Common myeloid progenitor, CD34-positive (primary cell): ENCODE measurements around the gene SIX1.

Source experiments
- CTCF ChIA-PET: fragments of 350-600 bp; sonication (Branson Sonifier 250); formaldehyde crosslinking; loops from one replicate; lab custom pipeline; 2021; ENCODE audit warnings: antibody characterized with exemption; lab: Charles Lee
- POLR2A ChIA-PET: fragments of 350-600 bp; sonication (Branson Sonifier 250); formaldehyde crosslinking; loops from one replicate; lab custom pipeline; 2021; ENCODE audit warnings: antibody characterized with exemption; lab: Charles Lee
- DNase-seq, 3 donors: peaks; one replicate each; pipeline versions ENCODE4 v3.0.0 to v3.0.0-alpha.2; 2013
- H3K27ac ChIP-seq, 2 experiments: 1 replicate in 1 of 2; 2 replicates in 1 of 2; pipeline ENCODE4 v1.7.0; 2013; ENCODE audit warnings: inconsistent platforms in 2 of 2, low read length in 2 of 2, mild to moderate bottlenecking in 2 of 2, low read depth in 1 of 2, moderate library complexity in 1 of 2; ENCODE audit not compliant: severe bottlenecking in 2 of 2, insufficient read depth in 1 of 2, poor library complexity in 1 of 2
- H3K27me3 ChIP-seq, 5 experiments: replicated peaks in 2 of 5; 1 replicate in 3 of 5; 2 replicates in 2 of 5; pipeline versions ENCODE4 v1.6.1 to v1.7.0; 2013; ENCODE audit warnings: low read length in 4 of 5, mild to moderate bottlenecking in 2 of 5, moderate library complexity in 2 of 5, inconsistent platforms in 1 of 5; ENCODE audit not compliant: insufficient read depth in 5 of 5, control insufficient read depth in 4 of 5
- H3K36me3 ChIP-seq, 4 experiments: 1 replicate in 2 of 4; 2 replicates in 2 of 4; pipeline versions ENCODE4 v1.6.1 to v1.7.0; 2013; ENCODE audit warnings: low read length in 3 of 4, control low read depth in 1 of 4, mild to moderate bottlenecking in 1 of 4; ENCODE audit not compliant: control insufficient read depth in 4 of 4, insufficient read depth in 4 of 4
- H3K4me1 ChIP-seq, 4 experiments: 1 replicate in 3 of 4; 2 replicates in 1 of 4; pipeline versions ENCODE4 v1.6.1 to v1.7.1; 2013; ENCODE audit warnings: low read length in 3 of 4, mild to moderate bottlenecking in 3 of 4, control low read depth in 1 of 4, inconsistent platforms in 1 of 4, moderate library complexity in 1 of 4; ENCODE audit not compliant: control insufficient read depth in 4 of 4, insufficient read depth in 4 of 4; ENCODE audit errors: control extremely low read depth in 1 of 4
- H3K4me3 ChIP-seq, 7 experiments: 1 replicate in 4 of 7; 2 replicates in 3 of 7; pipeline versions ENCODE4 v1.5.1 to v1.7.0; 2013; ENCODE audit warnings: mild to moderate bottlenecking in 7 of 7, low read length in 6 of 7, moderate library complexity in 6 of 7, inconsistent platforms in 2 of 7, low read depth in 2 of 7, control low read depth in 1 of 7; ENCODE audit not compliant: insufficient read depth in 4 of 7, control insufficient read depth in 1 of 7; ENCODE audit errors: extremely low read depth in 1 of 7
- H3K9me3 ChIP-seq, 5 experiments: 1 replicate in 4 of 5; 2 replicates in 1 of 5; pipeline versions ENCODE4 v1.6.1 to v1.7.1; 2013; ENCODE audit warnings: low read length in 4 of 5, mild to moderate bottlenecking in 2 of 5, inconsistent platforms in 1 of 5, low read depth in 1 of 5, moderate library complexity in 1 of 5; ENCODE audit not compliant: control insufficient read depth in 4 of 5, insufficient read depth in 2 of 5; ENCODE audit errors: control extremely low read depth in 1 of 5
- WGBS: methylation state at CpG from one replicate; pipeline ENCODE4 v1.1.5; 2013; ENCODE audit not compliant: insufficient coverage; 5-methylcytosine and 5-hydroxymethylcytosine counted together

Gene SIX1

GRCh38 chr14:60661721-60662120 is 12.4 kb upstream of the SIX1 start:
- WGBS = 40% methylated on average over 1 of the region's 1 CpG
- H3K27me3 ChIP-seq = peaks cover 22 to 92% (median 47%) of the 10 kb centered on the region in 5 experiments
- H3K36me3 ChIP-seq = no peaks in the 10 kb centered on the region
- no peak overlapping the region for H3K4me3 ChIP-seq
- no peak for DNase-seq
- POLR2A ChIA-PET = no interaction called here
- no peaks in the 10 kb centered on the region for H3K9me3 ChIP-seq
- H3K4me1 ChIP-seq = peaks cover 0 to 12% (median 11%) of the 10 kb centered on the region in 4 experiments
- CTCF ChIA-PET = no interaction called here
- H3K27ac ChIP-seq = no peak overlapping the region

GRCh38 chr14:60658909-60659585 is 9.8 kb upstream of the SIX1 start:
- POLR2A ChIA-PET = no interaction called here
- peaks cover 34 to 98% (median 56%) of the 10 kb centered on the region in 5 experiments for H3K27me3 ChIP-seq

GRCh38 chr14:60658211-60658690 is 9.0 kb upstream of the SIX1 start:
- DNase-seq = peak in 1 of 3 donors; percentile 13
- Histone ChIP-seq H3K27ac (no peak overlapping the region), H3K4me1 (peaks cover 0 to 24% (median 19%) of the 10 kb centered on the region in 4 experiments), H3K4me3 (no peak overlapping the region), H3K36me3 (no peaks in the 10 kb centered on the region), H3K9me3 (no peaks in the 10 kb centered on the region), H3K27me3 (peaks cover 41 to 98% (median 60%) of the 10 kb centered on the region in 5 experiments)
- ChIA-PET CTCF (interaction anchor here (1.2 kb wide), 1 partner anchor 15 kb away, joined by 5 read pairs; no protein-coding TSS in a partner anchor), POLR2A (no interaction called here)
- WGBS = 17% methylated on average over 8 of the region's 10 CpGs

More at GRCh38 chr14:60658909-60659585, 9.8 kb upstream of the SIX1 start:
- Histone ChIP-seq H3K4me1 (peaks cover 0 to 24% (median 19%) of the 10 kb centered on the region in 4 experiments), H3K36me3 (no peaks in the 10 kb centered on the region), H3K4me3 (no peak overlapping the region), H3K9me3 (no peaks in the 10 kb centered on the region), H3K27ac (no peak overlapping the region)
- no peak for DNase-seq
- CTCF ChIA-PET = interaction anchor here (0.6 to 1.2 kb wide), 2 partner anchors 16 to 35 kb away, joined by 3 to 5 read pairs; no protein-coding TSS in a partner anchor
- WGBS = 37% methylated on average over 3 of the region's 4 CpGs

- no peaks in the 10 kb centered on the region for H3K9me3 ChIP-seq
- 5% methylated on average over 37 of the region's 47 CpGs for WGBS
- ChIA-PET POLR2A (no interaction called here), CTCF (no interaction called here)
- H3K4me3 ChIP-seq = peak overlapping the region in 6 of 7 experiments; percentile 46 to 71 (median 62)
- H3K4me1 ChIP-seq = peaks cover 0 to 24% (median 19%) of the 10 kb centered on the region in 4 experiments
- no peak for DNase-seq
- H3K27ac ChIP-seq = no peak overlapping the region
- H3K27me3 ChIP-seq = peaks cover 38 to 99% (median 59%) of the 10 kb centered on the region in 5 experiments
- H3K36me3 ChIP-seq = no peaks in the 10 kb centered on the region
Observed at GRCh38 chr14:60657456-60658210, 8.4 kb upstream of the SIX1 start.

- H3K36me3 ChIP-seq = no peaks in the 10 kb centered on the region
- H3K27ac ChIP-seq = no peak overlapping the region
- H3K9me3 ChIP-seq = no peaks in the 10 kb centered on the region
- H3K27me3 ChIP-seq = peaks cover 45 to 100% (median 66%) of the 10 kb centered on the region in 5 experiments
- H3K4me3 ChIP-seq = peak overlapping the region; percentile 10 to 71 (median 59)
- ChIA-PET CTCF (interaction anchor here (0.5 kb wide), 1 partner anchor 22 kb away, joined by 3 read pairs; no protein-coding TSS in a partner anchor), POLR2A (no interaction called here)
- under 1% methylated on average over 54 of the region's 75 CpGs for WGBS
- peak in 1 of 3 donors; percentile 52 for DNase-seq
- peaks cover 0 to 24% (median 19%) of the 10 kb centered on the region in 4 experiments for H3K4me1 ChIP-seq
Observed at GRCh38 chr14:60656686-60657455, 7.6 kb upstream of the SIX1 start.

GRCh38 chr14:60655898-60656685 is 6.8 kb upstream of the SIX1 start:
- Histone ChIP-seq H3K9me3 (no peaks in the 10 kb centered on the region), H3K27ac (no peak overlapping the region), H3K4me1 (peaks cover 0 to 24% (median 19%) of the 10 kb centered on the region in 4 experiments), H3K36me3 (no peaks in the 10 kb centered on the region), H3K4me3 (peak overlapping the region in 4 of 7 experiments; percentile 57 to 71 (median 66)), H3K27me3 (peaks cover 53 to 100% (median 68%) of the 10 kb centered on the region in 5 experiments)
- DNase-seq = peak in 1 of 3 donors; percentile 52
- ChIA-PET POLR2A (no interaction called here), CTCF (interaction anchor here (0.5 to 1.1 kb wide), 2 partner anchors 8 to 21 kb away, joined by 3 read pairs; no protein-coding TSS in a partner anchor)
- 5% methylated on average over 35 of the region's 36 CpGs for WGBS
